ENCODE results near the gene RAD18.

The RAD18 gene

DNA sequence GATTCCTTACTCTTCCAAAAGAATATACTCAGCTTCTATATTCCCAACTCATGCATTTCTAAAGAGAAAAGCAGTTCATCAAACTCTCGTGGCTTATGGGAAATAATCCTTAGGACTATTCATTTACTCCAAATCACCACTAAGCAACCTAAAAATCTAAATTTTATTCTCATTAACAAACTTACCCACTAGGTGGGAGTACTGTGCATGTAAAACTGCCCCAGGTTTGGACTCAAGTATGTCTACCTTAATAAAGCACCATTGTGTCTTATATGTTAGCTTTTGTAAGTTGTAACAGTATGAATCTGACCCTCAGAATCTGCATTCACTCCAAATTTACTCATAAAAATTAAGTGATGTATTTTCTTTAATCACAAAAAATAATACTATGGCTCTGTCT, 25.3 kb downstream of the RAD18 start:
- no peak overlapping the region for H3K27ac ChIP-seq (replicated peaks; ENCODE audit: low read length)
- H3K27me3 ChIP-seq (ENCODE audit: control insufficient read depth in 3 of 3, insufficient read depth in 3 of 3, low read depth in 1 of 3, low read length in 3 of 3) = no peaks in the 10 kb centered on the region
- peaks cover 3 to 7% of the 10 kb centered on the region in 2 donors for H3K9me3 ChIP-seq (replicated peaks in 1 of 2; ENCODE audit: control insufficient read depth in 2 of 2, insufficient read depth in 1 of 2, low read depth in 1 of 2, low read length in 2 of 2)
- no peak overlapping the region for H3K14ac ChIP-seq (ENCODE audit: low read length)
- H3K4me1 ChIP-seq (ENCODE audit: control insufficient read depth in 2 of 2, insufficient read depth in 1 of 2, low read depth in 1 of 2, low read length in 2 of 2) = no peaks in the 10 kb centered on the region
- H2BK15ac ChIP-seq (ENCODE audit: low read length) = no peak overlapping the region
- H2AFZ ChIP-seq (ENCODE audit: low read length) = no peak overlapping the region
- H3K23ac ChIP-seq (ENCODE audit: low read depth, low read length, poor library complexity) = no peak overlapping the region
- H4K8ac ChIP-seq (ENCODE audit: low read depth, low read length) = no peak overlapping the region
- H4K91ac ChIP-seq (ENCODE audit: low read depth, low read length, poor library complexity) = no peak overlapping the region
- no peak overlapping the region for H3K18ac ChIP-seq (ENCODE audit: low read length)
- H2BK5ac ChIP-seq (ENCODE audit: low read length) = no peak overlapping the region
- no peak overlapping the region for H2BK12ac ChIP-seq (ENCODE audit: low read length)
- no CpG with 5 or more reads among the region's 1 CpG for WGBS, 2 donors (ENCODE audit: extremely low coverage in 2 of 2, insufficient read length in 2 of 2, insufficient replicate concordance in 1 of 2)
- no peak overlapping the region for H3K9ac ChIP-seq (ENCODE audit: low read depth, low read length, poor library complexity)
- no peak for DNase-seq (ENCODE audit: low spot score)
- H3K4ac ChIP-seq (ENCODE audit: low read length) = no peak overlapping the region
- no peak overlapping the region for H3K4me2 ChIP-seq (ENCODE audit: insufficient read depth, low read length, poor library complexity, severe bottlenecking)
- no peak overlapping the region for H3K4me3 ChIP-seq (ENCODE audit: low read length in 2 of 2)
- H2AK5ac ChIP-seq (ENCODE audit: low read depth, low read length) = no peak overlapping the region
- no peaks in the 10 kb centered on the region for H3K79me1 ChIP-seq (ENCODE audit: low read depth, low read length)
- H2BK120ac ChIP-seq (ENCODE audit: low read depth, low read length) = no peak overlapping the region
- peaks cover 9 to 99% of the 10 kb centered on the region in 2 donors for H3K36me3 ChIP-seq (replicated peaks in 1 of 2; ENCODE audit: control insufficient read depth in 2 of 2, insufficient read depth in 2 of 2, low read length in 2 of 2)

DNA sequence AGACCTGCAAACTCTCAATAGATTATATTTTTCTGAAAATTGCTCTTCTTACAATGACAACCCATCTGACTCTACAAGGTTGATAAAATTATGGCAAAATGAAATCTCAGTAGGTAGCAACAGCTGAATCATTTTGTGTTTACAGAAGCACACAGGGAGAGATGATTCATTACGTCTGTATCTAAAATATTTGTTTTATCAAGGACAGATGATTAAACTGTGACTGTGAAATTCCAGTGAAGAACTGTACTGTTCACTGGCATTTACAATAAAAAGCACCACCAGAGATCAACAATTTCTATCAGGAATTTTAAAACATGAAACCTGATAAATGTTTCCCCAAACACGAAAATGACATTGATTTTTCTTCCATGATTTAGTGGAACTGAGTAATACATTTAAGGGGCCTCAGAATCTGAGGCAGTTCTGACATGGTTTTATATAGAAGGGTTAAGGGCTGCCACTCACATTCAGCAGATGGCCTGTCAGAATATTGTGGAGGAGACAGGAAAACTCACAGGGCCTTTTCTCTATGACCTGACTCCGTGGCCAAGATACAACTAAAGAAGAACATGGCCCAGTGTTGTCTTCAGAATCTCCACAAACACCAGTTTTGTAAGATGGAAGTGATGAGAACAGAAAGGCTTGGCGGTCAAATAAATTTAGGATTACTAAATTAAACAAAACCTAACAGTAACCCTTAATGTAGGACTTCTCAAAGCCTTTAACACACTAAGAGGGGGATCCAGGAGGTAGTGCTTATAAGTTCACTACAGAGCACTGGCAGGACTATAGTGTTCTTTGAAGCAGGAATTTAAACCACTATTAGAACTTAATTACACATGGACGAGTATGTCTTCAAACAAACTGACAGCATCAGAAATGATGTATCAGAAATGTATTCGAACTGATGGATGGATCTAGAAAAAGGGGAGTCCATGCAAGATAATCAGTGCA, 25.9 kb downstream of the RAD18 start:
- no peak overlapping the region for H3K14ac ChIP-seq (ENCODE audit: low read length)
- H2AK5ac ChIP-seq (ENCODE audit: low read depth, low read length) = no peak overlapping the region
- no peak overlapping the region for H4K8ac ChIP-seq (ENCODE audit: low read depth, low read length)
- H3K27ac ChIP-seq (replicated peaks; ENCODE audit: low read length) = no peak overlapping the region
- H3K4ac ChIP-seq (ENCODE audit: low read length) = no peak overlapping the region
- no peak overlapping the region for H3K18ac ChIP-seq (ENCODE audit: low read length)
- H2AFZ ChIP-seq (ENCODE audit: low read length) = no peak overlapping the region
- H3K36me3 ChIP-seq (replicated peaks in 1 of 2; ENCODE audit: control insufficient read depth in 2 of 2, insufficient read depth in 2 of 2, low read length in 2 of 2) = peaks cover 7 to 96% of the 10 kb centered on the region in 2 donors
- no CpG with 5 or more reads among the region's 6 CpGs for WGBS, 2 donors (ENCODE audit: extremely low coverage in 2 of 2, insufficient read length in 2 of 2, insufficient replicate concordance in 1 of 2)
- no peak overlapping the region for H3K9ac ChIP-seq (ENCODE audit: low read depth, low read length, poor library complexity)
- H3K4me3 ChIP-seq (ENCODE audit: low read length in 2 of 2) = no peak overlapping the region
- no peaks in the 10 kb centered on the region for H3K27me3 ChIP-seq (ENCODE audit: control insufficient read depth in 3 of 3, insufficient read depth in 3 of 3, low read depth in 1 of 3, low read length in 3 of 3)
- H4K91ac ChIP-seq (ENCODE audit: low read depth, low read length, poor library complexity) = no peak overlapping the region
- H2BK120ac ChIP-seq (ENCODE audit: low read depth, low read length) = no peak overlapping the region
- no peak overlapping the region for H2BK15ac ChIP-seq (ENCODE audit: low read length)
- no peaks in the 10 kb centered on the region for H3K4me1 ChIP-seq (ENCODE audit: control insufficient read depth in 2 of 2, insufficient read depth in 1 of 2, low read depth in 1 of 2, low read length in 2 of 2)
- H2BK5ac ChIP-seq (ENCODE audit: low read length) = no peak overlapping the region
- no peak for DNase-seq (ENCODE audit: low spot score)
- H3K23ac ChIP-seq (ENCODE audit: low read depth, low read length, poor library complexity) = no peak overlapping the region
- no peak overlapping the region for H3K4me2 ChIP-seq (ENCODE audit: insufficient read depth, low read length, poor library complexity, severe bottlenecking)
- H3K79me1 ChIP-seq (ENCODE audit: low read depth, low read length) = no peaks in the 10 kb centered on the region
- no peak overlapping the region for H2BK12ac ChIP-seq (ENCODE audit: low read length)
- H3K9me3 ChIP-seq (replicated peaks in 1 of 2; ENCODE audit: control insufficient read depth in 2 of 2, insufficient read depth in 1 of 2, low read depth in 1 of 2, low read length in 2 of 2) = peaks cover 0 to under 1% of the 10 kb centered on the region in 2 donors

DNA sequence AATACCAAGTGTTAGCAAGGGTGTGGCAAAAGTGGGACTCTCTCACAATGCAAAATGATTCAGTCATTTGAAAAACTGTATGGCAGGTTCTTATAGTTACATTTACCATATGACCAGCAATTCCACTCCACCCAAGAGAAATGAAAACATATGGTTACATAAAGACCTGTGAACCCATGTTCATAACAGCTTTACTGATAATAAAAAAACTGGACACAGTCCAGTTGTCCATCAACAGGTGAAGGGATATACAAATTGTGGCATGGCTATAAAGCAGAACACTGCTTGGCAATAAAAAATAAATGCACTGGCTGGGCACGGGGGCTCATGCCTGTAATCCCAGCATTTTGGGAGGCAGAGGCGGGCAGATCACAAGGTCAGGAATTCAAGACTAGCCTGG, 30.8 kb downstream of the RAD18 start:
- H3K4me1 ChIP-seq (ENCODE audit: control insufficient read depth in 2 of 2, insufficient read depth in 1 of 2, low read depth in 1 of 2, low read length in 2 of 2) = no peaks in the 10 kb centered on the region
- H2AK5ac ChIP-seq (ENCODE audit: low read depth, low read length) = no peak overlapping the region
- WGBS, 2 donors (ENCODE audit: extremely low coverage in 2 of 2, insufficient read length in 2 of 2, insufficient replicate concordance in 1 of 2) = no CpG with 5 or more reads among the region's 2 CpGs
- H2AFZ ChIP-seq (ENCODE audit: low read length) = no peak overlapping the region
- no peaks in the 10 kb centered on the region for H3K27me3 ChIP-seq (ENCODE audit: control insufficient read depth in 3 of 3, insufficient read depth in 3 of 3, low read depth in 1 of 3, low read length in 3 of 3)
- H3K4me2 ChIP-seq (ENCODE audit: insufficient read depth, low read length, poor library complexity, severe bottlenecking) = no peak overlapping the region
- no peak overlapping the region for H3K4ac ChIP-seq (ENCODE audit: low read length)
- no peak overlapping the region for H3K18ac ChIP-seq (ENCODE audit: low read length)
- H4K91ac ChIP-seq (ENCODE audit: low read depth, low read length, poor library complexity) = no peak overlapping the region
- peaks cover 0 to 4% of the 10 kb centered on the region in 2 donors for H3K9me3 ChIP-seq (replicated peaks in 1 of 2; ENCODE audit: control insufficient read depth in 2 of 2, insufficient read depth in 1 of 2, low read depth in 1 of 2, low read length in 2 of 2)
- no peak overlapping the region for H3K27ac ChIP-seq (replicated peaks; ENCODE audit: low read length)
- H3K4me3 ChIP-seq (ENCODE audit: low read length in 2 of 2) = no peak overlapping the region
- H3K36me3 ChIP-seq (replicated peaks in 1 of 2; ENCODE audit: control insufficient read depth in 2 of 2, insufficient read depth in 2 of 2, low read length in 2 of 2) = peaks cover 2 to 69% of the 10 kb centered on the region in 2 donors
- no peak overlapping the region for H2BK15ac ChIP-seq (ENCODE audit: low read length)
- H3K79me1 ChIP-seq (ENCODE audit: low read depth, low read length) = no peaks in the 10 kb centered on the region
- no peak overlapping the region for H4K8ac ChIP-seq (ENCODE audit: low read depth, low read length)
- no peak overlapping the region for H3K9ac ChIP-seq (ENCODE audit: low read depth, low read length, poor library complexity)
- no peak overlapping the region for H2BK12ac ChIP-seq (ENCODE audit: low read length)
- H2BK120ac ChIP-seq (ENCODE audit: low read depth, low read length) = no peak overlapping the region
- no peak overlapping the region for H2BK5ac ChIP-seq (ENCODE audit: low read length)
- no peak overlapping the region for H3K14ac ChIP-seq (ENCODE audit: low read length)
- H3K23ac ChIP-seq (ENCODE audit: low read depth, low read length, poor library complexity) = no peak overlapping the region
- DNase-seq (ENCODE audit: low spot score) = no peak

DNA sequence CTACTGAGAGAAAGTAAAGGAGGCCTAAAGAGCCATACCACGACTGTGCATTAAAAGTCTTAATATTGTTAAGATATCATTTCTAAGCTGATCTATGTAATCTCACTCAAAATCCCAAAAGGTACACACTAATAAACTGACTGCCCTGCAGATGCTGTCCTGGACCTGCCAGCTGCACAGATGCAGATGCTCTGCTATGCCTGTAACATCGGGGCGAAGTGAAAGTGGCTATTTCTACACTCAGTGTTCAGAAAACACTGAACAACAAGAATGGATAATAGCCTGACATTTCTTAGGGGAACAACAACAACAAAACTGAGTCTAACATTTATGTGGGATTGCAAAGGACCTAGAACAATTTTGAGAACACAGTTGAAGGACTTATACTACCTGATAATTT, 31.9 kb downstream of the RAD18 start:
- Histone ChIP-seq H3K23ac (ENCODE audit: low read depth, low read length, poor library complexity) (no peak overlapping the region), H4K8ac (ENCODE audit: low read depth, low read length) (no peak overlapping the region), H2AFZ (ENCODE audit: low read length) (no peak overlapping the region), H2BK120ac (ENCODE audit: low read depth, low read length) (no peak overlapping the region), H3K9me3 (replicated peaks in 1 of 2; ENCODE audit: control insufficient read depth in 2 of 2, insufficient read depth in 1 of 2, low read depth in 1 of 2, low read length in 2 of 2) (peaks cover 0 to 4% of the 10 kb centered on the region in 2 donors), H3K4me2 (ENCODE audit: insufficient read depth, low read length, poor library complexity, severe bottlenecking) (no peak overlapping the region), H4K91ac (ENCODE audit: low read depth, low read length, poor library complexity) (no peak overlapping the region), H3K18ac (ENCODE audit: low read length) (no peak overlapping the region), H3K27me3 (ENCODE audit: control insufficient read depth in 3 of 3, insufficient read depth in 3 of 3, low read depth in 1 of 3, low read length in 3 of 3) (no peaks in the 10 kb centered on the region), H2AK5ac (ENCODE audit: low read depth, low read length) (no peak overlapping the region), H2BK15ac (ENCODE audit: low read length) (no peak overlapping the region), H2BK12ac (ENCODE audit: low read length) (no peak overlapping the region), H3K4me1 (ENCODE audit: control insufficient read depth in 2 of 2, insufficient read depth in 1 of 2, low read depth in 1 of 2, low read length in 2 of 2) (no peaks in the 10 kb centered on the region), H3K36me3 (replicated peaks in 1 of 2; ENCODE audit: control insufficient read depth in 2 of 2, insufficient read depth in 2 of 2, low read length in 2 of 2) (peaks cover 2 to 58% of the 10 kb centered on the region in 2 donors), H3K14ac (ENCODE audit: low read length) (no peak overlapping the region), H3K4ac (ENCODE audit: low read length) (no peak overlapping the region), H3K9ac (ENCODE audit: low read depth, low read length, poor library complexity) (no peak overlapping the region), H3K79me1 (ENCODE audit: low read depth, low read length) (no peaks in the 10 kb centered on the region), H2BK5ac (ENCODE audit: low read length) (no peak overlapping the region), H3K27ac (replicated peaks; ENCODE audit: low read length) (no peak overlapping the region), H3K4me3 (ENCODE audit: low read length in 2 of 2) (no peak overlapping the region)
- WGBS, 2 donors (ENCODE audit: extremely low coverage in 2 of 2, insufficient read length in 2 of 2, insufficient replicate concordance in 1 of 2) = no CpG with 5 or more reads among the region's 3 CpGs
- no peak for DNase-seq (ENCODE audit: low spot score)

Data from neuronal stem cell (in vitro differentiated cells).